ENCODE data around the gene KIF3B. TPM values are rescaled to one million over a fixed set of nuclear protein-coding genes. Genes with fewer than 3 reads are reported as not detected.
A peak's percentile ranks its signal among the peaks of the same experiment; 100 is the strongest.
"Not testable (repeated sequence)": the region's sequence is repeated elsewhere in the genome, so short reads cannot be mapped to it uniquely, and the experiment has no call there.

KIF3B gene
- total RNA-seq, 1 donor from 2014 or later: 55.3 TPM

- no peak for DNase-seq
- TF ChIP-seq, protein P1, sequence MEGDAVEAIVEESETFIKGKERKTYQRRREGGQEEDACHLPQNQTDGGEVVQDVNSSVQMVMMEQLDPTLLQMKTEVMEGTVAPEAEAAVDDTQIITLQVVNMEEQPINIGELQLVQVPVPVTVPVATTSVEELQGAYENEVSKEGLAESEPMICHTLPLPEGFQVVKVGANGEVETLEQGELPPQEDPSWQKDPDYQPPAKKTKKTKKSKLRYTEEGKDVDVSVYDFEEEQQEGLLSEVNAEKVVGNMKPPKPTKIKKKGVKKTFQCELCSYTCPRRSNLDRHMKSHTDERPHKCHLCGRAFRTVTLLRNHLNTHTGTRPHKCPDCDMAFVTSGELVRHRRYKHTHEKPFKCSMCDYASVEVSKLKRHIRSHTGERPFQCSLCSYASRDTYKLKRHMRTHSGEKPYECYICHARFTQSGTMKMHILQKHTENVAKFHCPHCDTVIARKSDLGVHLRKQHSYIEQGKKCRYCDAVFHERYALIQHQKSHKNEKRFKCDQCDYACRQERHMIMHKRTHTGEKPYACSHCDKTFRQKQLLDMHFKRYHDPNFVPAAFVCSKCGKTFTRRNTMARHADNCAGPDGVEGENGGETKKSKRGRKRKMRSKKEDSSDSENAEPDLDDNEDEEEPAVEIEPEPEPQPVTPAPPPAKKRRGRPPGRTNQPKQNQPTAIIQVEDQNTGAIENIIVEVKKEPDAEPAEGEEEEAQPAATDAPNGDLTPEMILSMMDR (IDR thresholded peaks at IDR 0.05; ENCODE audit: partially characterized antibody, unreplicated experiment): no peak
- Mint-ChIP-seq H3K9me3 (ENCODE audit: unreplicated experiment) (peaks cover 7% of the 10 kb centered on the region), H3K4me3 (ENCODE audit: unreplicated experiment) (peak overlapping the region; percentile 0), H3K4me1 (ENCODE audit: low read depth, unreplicated experiment) (peaks cover 24% of the 10 kb centered on the region), H3K27me3 (ENCODE audit: unreplicated experiment) (peaks cover 12% of the 10 kb centered on the region), H3K36me3 (ENCODE audit: unreplicated experiment) (no peaks in the 10 kb centered on the region), H3K27ac (ENCODE audit: unreplicated experiment) (no peak overlapping the region)
Measured at GRCh38 chr20:32354592-32355416, 77.4 kb downstream of the KIF3B start.

GRCh38 chr20:32355417-32355841, 78.0 kb downstream of the KIF3B start:
- H3K9me3 Mint-ChIP-seq (ENCODE audit: unreplicated experiment): peaks cover 7% of the 10 kb centered on the region
- no peak overlapping the region for H3K27ac Mint-ChIP-seq (ENCODE audit: unreplicated experiment)
- peaks cover 28% of the 10 kb centered on the region for H3K4me1 Mint-ChIP-seq (ENCODE audit: low read depth, unreplicated experiment)
- no peak for DNase-seq
- H3K4me3 Mint-ChIP-seq (ENCODE audit: unreplicated experiment): no peak overlapping the region
- H3K36me3 Mint-ChIP-seq (ENCODE audit: unreplicated experiment): no peaks in the 10 kb centered on the region
- peaks cover 12% of the 10 kb centered on the region for H3K27me3 Mint-ChIP-seq (ENCODE audit: unreplicated experiment)
- TF ChIP-seq, protein P1 (IDR thresholded peaks at IDR 0.05; ENCODE audit: partially characterized antibody, unreplicated experiment): no peak

GRCh38 chr20:32355907-32356621, 78.6 kb downstream of the KIF3B start:
- H3K27me3 Mint-ChIP-seq (ENCODE audit: unreplicated experiment): peaks cover 12% of the 10 kb centered on the region
- not testable (repeated sequence) for H3K27ac Mint-ChIP-seq (ENCODE audit: unreplicated experiment); H3K36me3 Mint-ChIP-seq (ENCODE audit: unreplicated experiment); DNase-seq; H3K9me3 Mint-ChIP-seq (ENCODE audit: unreplicated experiment)
- H3K4me1 Mint-ChIP-seq (ENCODE audit: low read depth, unreplicated experiment): peaks cover 28% of the 10 kb centered on the region
- peak overlapping the region; percentile 51 for H3K4me3 Mint-ChIP-seq (ENCODE audit: unreplicated experiment)

- TF ChIP-seq, protein P1 (IDR thresholded peaks at IDR 0.05; ENCODE audit: partially characterized antibody, unreplicated experiment): no peak
- H3K36me3 Mint-ChIP-seq (ENCODE audit: unreplicated experiment): no peaks in the 10 kb centered on the region
- peak overlapping the region; percentile 97 for H3K4me3 Mint-ChIP-seq (ENCODE audit: unreplicated experiment)
- H3K27ac Mint-ChIP-seq (ENCODE audit: unreplicated experiment): peak overlapping the region; percentile 87
- peaks cover 28% of the 10 kb centered on the region for H3K4me1 Mint-ChIP-seq (ENCODE audit: low read depth, unreplicated experiment)
- DNase-seq: no peak
- peaks cover 12% of the 10 kb centered on the region for H3K27me3 Mint-ChIP-seq (ENCODE audit: unreplicated experiment)
- H3K9me3 Mint-ChIP-seq (ENCODE audit: unreplicated experiment): peaks cover 9% of the 10 kb centered on the region
Measured at GRCh38 chr20:32356622-32357374, 79.3 kb downstream of the KIF3B start.

DNA sequence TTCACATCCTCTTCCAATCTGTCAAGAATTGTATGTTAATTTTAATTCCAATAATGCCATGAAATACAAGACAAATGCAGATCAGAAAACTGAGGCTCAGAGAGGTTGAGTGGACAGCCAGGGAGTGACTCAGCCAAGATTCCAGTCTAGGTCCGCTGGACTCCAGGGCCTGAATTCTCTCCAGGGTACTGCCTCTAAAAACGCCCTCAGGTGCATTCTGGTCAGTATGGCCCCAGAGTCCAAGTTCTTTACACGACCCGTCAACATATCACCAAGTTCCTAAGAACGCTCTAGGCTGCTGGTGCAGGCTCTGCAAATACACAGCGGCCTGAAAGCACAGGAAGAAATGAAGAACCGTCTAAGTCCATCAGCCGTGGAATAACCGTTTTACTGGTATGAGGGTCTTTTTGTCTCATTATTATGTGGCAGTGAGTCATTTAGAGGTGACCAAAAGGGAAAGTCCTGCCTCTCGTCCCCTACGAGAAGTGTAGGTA, 80.0 kb downstream of the KIF3B start:
- H3K9me3 Mint-ChIP-seq (ENCODE audit: unreplicated experiment): peaks cover 9% of the 10 kb centered on the region
- no peaks in the 10 kb centered on the region for H3K36me3 Mint-ChIP-seq (ENCODE audit: unreplicated experiment)
- no peak for DNase-seq
- H3K4me1 Mint-ChIP-seq (ENCODE audit: low read depth, unreplicated experiment): peaks cover 28% of the 10 kb centered on the region
- TF ChIP-seq, protein P1 (IDR thresholded peaks at IDR 0.05; ENCODE audit: partially characterized antibody, unreplicated experiment): no peak
- H3K27me3 Mint-ChIP-seq (ENCODE audit: unreplicated experiment): peaks cover 12% of the 10 kb centered on the region
- peak overlapping the region; percentile 97 for H3K4me3 Mint-ChIP-seq (ENCODE audit: unreplicated experiment)
- H3K27ac Mint-ChIP-seq (ENCODE audit: unreplicated experiment): peak overlapping the region; percentile 87
